GM12878 (cell line): ENCODE results near the gene TMEM217. TPM values are rescaled to one million over a fixed set of nuclear protein-coding genes. Genes with fewer than 3 reads are reported as not detected.
A peak's percentile ranks its signal among the peaks of the same experiment; 100 is the strongest.

Source experiments
- ATAC-seq: fragments of 200-7000 bp; cut with Tn5 transposase; 3 replicates; pipeline ENCODE4 v1.9.1; 2020; ENCODE audit warnings: mild to moderate bottlenecking, moderate library complexity
- BruUV-seq: library from RNA; stranded (reverse); fragments of 400-500 nt; replicated peaks from 2 replicates; lab custom pipeline; 2021; lab: Mats Ljungman, UMichigan
- CTCF ChIA-PET: fragments of 300-600 bp; sonication (Branson Sonifier 250); formaldehyde crosslinking; extraction: SDS; loops from one replicate; lab custom pipeline; 2021; ENCODE audit warnings: inconsistent platforms; lab: Yijun Ruan, JAX
- POLR2A ChIA-PET: fragments of 350-600 bp; formaldehyde crosslinking; extraction: SDS; loops from one replicate; lab custom pipeline; 2021; ENCODE audit warnings: inconsistent platforms; lab: Charles Lee
- RAD21 ChIA-PET: fragments of 300-600 bp; sonication (Branson Sonifier 250); formaldehyde crosslinking; loops from one replicate; lab custom pipeline; 2023; ENCODE audit warnings: antibody characterized with exemption; ENCODE audit not compliant: unreplicated experiment; lab: Charles Lee
- SMC1A ChIA-PET: fragments of 300-600 bp; sonication (Branson Sonifier 250); formaldehyde crosslinking; loops from one replicate; lab custom pipeline; 2023; ENCODE audit not compliant: unreplicated experiment, uncharacterized antibody; lab: Charles Lee
- DNase-seq: peaks from one replicate; pipeline ENCODE4 v3.0.0-alpha.2; 2011; ENCODE audit warnings: low read depth, low spot score
- FAIRE-seq: peaks from 3 replicates; lab custom pipeline; 2011; peaks lifted over from hg19 to GRCh38; lab: Jason Lieb, UNC
- H2AFZ ChIP-seq: 2 replicates; pipeline ENCODE4 v1.6.0; 2011; ENCODE audit warnings: low read depth, low read length, control low read depth; ENCODE audit not compliant: control insufficient read depth
- H3K27ac ChIP-seq: 2 replicates; pipeline ENCODE4 v1.5.1; 2011; ENCODE audit warnings: control low read depth; ENCODE audit not compliant: control insufficient read depth, insufficient read depth
- H3K27me3 ChIP-seq, 2 experiments: replicated peaks in 1 of 2; 2 replicates each; pipeline versions ENCODE4 v1.6.0 to v1.6.1; 2011; ENCODE audit warnings: low read length in 1 of 2; ENCODE audit not compliant: control insufficient read depth in 2 of 2, insufficient read depth in 2 of 2
- H3K36me3 ChIP-seq, 2 experiments: 2 replicates each; pipeline ENCODE4 v1.5.1; 2011; ENCODE audit warnings: low read length in 1 of 2; ENCODE audit not compliant: control insufficient read depth in 2 of 2, insufficient read depth in 2 of 2
- H3K4me1 ChIP-seq: 2 replicates; pipeline ENCODE4 v1.6.1; 2011; ENCODE audit warnings: mild to moderate bottlenecking, low read length, moderate library complexity, mixed read lengths; ENCODE audit not compliant: control insufficient read depth, insufficient read depth
- H3K4me2 ChIP-seq: 2 replicates; pipeline ENCODE4 v1.6.0; 2011; ENCODE audit warnings: control low read depth; ENCODE audit not compliant: control insufficient read depth, insufficient read depth
- H3K4me3 ChIP-seq: fragments of 200-600 bp; sonication (generic); 2 replicates; pipeline ENCODE4 v1.5.1; 2016
- H3K79me2 ChIP-seq: 2 replicates; pipeline ENCODE4 v1.6.0; 2011; ENCODE audit warnings: low read length; ENCODE audit not compliant: control insufficient read depth, insufficient read depth
- H3K9ac ChIP-seq: 2 replicates; pipeline ENCODE4 v1.8.0; 2011; ENCODE audit warnings: low read length, control low read depth, mixed read lengths; ENCODE audit not compliant: control insufficient read depth, insufficient read depth
- H3K9me3 ChIP-seq: replicated peaks from 3 replicates; pipeline ENCODE4 v1.5.1; 2011; ENCODE audit warnings: mild to moderate bottlenecking, low read length; ENCODE audit not compliant: control insufficient read depth, insufficient read depth
- H4K20me1 ChIP-seq: 2 replicates; pipeline ENCODE4 v1.6.0; 2011; ENCODE audit not compliant: control insufficient read depth, insufficient read depth
- ESRRA ChIP-seq: IDR thresholded peaks from 2 replicates; pipeline ENCODE4 v1.6.1; 2012; ENCODE audit warnings: mild to moderate bottlenecking, low read length, improper control_type of control experiment
- FOXM1 ChIP-seq: IDR thresholded peaks from 2 replicates; pipeline ENCODE4 v1.6.1; 2012; ENCODE audit warnings: low read depth, mild to moderate bottlenecking, inconsistent platforms, low read length, moderate library complexity
- RAD21 ChIP-seq: IDR thresholded peaks from 2 replicates; pipeline ENCODE4 v1.6.1; 2011; ENCODE audit warnings: mild to moderate bottlenecking, low read depth, low read length, moderate library complexity; ENCODE audit not compliant: insufficient read depth
- SMC3 ChIP-seq: IDR thresholded peaks from 2 replicates; pipeline ENCODE4 v1.6.1; 2011; ENCODE audit warnings: low read length, improper control_type of control experiment, borderline replicate concordance
- WGBS: methylation state at CpG from one replicate; pipeline ENCODE4 v1.1.6; 2016; ENCODE audit warnings: low lambda C conversion rate; ENCODE audit not compliant: insufficient replicate concordance, insufficient coverage; ENCODE audit errors: missing lambda C conversion rate; 5-methylcytosine and 5-hydroxymethylcytosine counted together
- in situ Hi-C: fragments of 300-500 bp; cut with MboI; formaldehyde crosslinking; loops from 9 replicates; pipeline ENCODE4 v1.14.3; 2018; ENCODE audit warnings: mixed read lengths
- intact Hi-C: fragments of 100-400 bp; cut with micrococcal nuclease; formaldehyde crosslinking; loops from one replicate; pipeline ENCODE4 v1.14.2; 2022; ENCODE audit not compliant: unreplicated experiment
- polyA plus RNA-seq, 11 experiments: library from polyadenylated mRNA; depleted of rRNA in 4 of 11; unstranded in 6 of 11; stranded (reverse) in 5 of 11; fragments of >200 nt; fragmentation: Nextera tagmentation in 4 of 11; fragmentation: Illumina TruSeq in 1 of 11; extraction: Ambion mirVana in 4 of 11; extraction: Trizol in 1 of 11; gene quantifications; 1 replicate in 1 of 11; 2 replicates in 10 of 11; pipeline versions ENCODE4 v1.2.1 to v1.2.3, GENCODE V29; 2011 to 2016; ENCODE audit warnings: inconsistent platforms in 2 of 11, missing spikeins in 2 of 11, low read depth in 1 of 11
- total RNA-seq, 4 experiments: library from RNA; depleted of rRNA in 3 of 4; stranded (reverse); fragments of >200 nt in 3 of 4; fragmentation: Illumina TruSeq in 1 of 4; extraction: Trizol in 1 of 4; gene quantifications; 2 replicates each; pipeline versions ENCODE4 v1.2.1 to v1.2.3, GENCODE V29; 2013 to 2021
- TF ChIP-seq, protein P1 (sequence below), 3 experiments: IDR thresholded peaks in 2 of 3; conservative IDR thresholded peaks in 1 of 3; 2 replicates each; pipeline ENCODE4 v1.5.1; 2011; ENCODE audit warnings: low read depth in 3 of 3, low read length in 3 of 3, mild to moderate bottlenecking in 3 of 3, control low read depth in 2 of 3, moderate library complexity in 2 of 3, inconsistent platforms in 1 of 3, mixed read lengths in 1 of 3; ENCODE audit not compliant: control insufficient read depth in 2 of 3, insufficient read depth in 1 of 3; ENCODE audit errors: extremely low read depth in 1 of 3

Gene TMEM217
- total and polyA plus RNA-seq, 10 of the 15 experiments (the other 5 are each of a cell fraction or from before 2014, with no cell fraction given) = 1.3 to 4.5 (median 2.3) TPM

DNA sequence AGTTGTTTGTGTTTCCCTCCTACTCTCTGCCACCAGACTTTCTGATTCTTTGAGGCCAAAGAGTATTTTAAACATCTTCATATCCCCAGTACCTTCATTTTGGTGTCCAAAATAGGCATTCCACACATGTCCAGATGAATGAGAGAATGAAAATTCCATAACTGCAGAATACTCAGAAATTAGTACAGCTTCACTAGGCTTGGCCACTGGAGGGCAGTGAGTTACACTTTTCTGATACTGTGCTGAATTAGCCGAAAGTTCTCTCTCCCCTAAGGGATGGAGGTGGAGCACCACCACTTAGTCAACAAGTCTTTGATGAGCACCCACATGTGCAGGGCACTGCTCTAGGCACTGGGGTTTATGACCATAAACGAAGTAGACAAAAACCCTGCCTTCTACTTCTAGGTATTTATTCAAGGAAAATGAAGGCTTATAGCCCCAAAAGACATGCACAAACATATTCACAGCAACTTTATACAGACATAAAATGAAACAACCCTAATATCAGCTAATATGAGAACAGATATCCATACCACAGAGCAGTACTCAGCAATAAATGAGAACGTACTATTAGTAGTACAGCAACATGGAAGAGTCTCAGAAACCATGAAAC is 46.1 kb upstream of the TMEM217 start:
- no TSS peak for BruUV-seq
- ChIA-PET CTCF (interaction anchor here (0.6 to 5.9 kb wide), 13 partner anchors 11 to 419 kb away, joined by 3 to 112 read pairs (median 4); no protein-coding TSS in a partner anchor), RAD21 (interaction anchor here (1.2 to 1.6 kb wide), 2 partner anchors 10 to 11 kb away, joined by 3 to 12 read pairs; no protein-coding TSS in a partner anchor), POLR2A (interaction anchor here (1.9 kb wide), 1 partner anchor 11 kb away, joined by 5 read pairs; no protein-coding TSS in a partner anchor), SMC1A (interaction anchor here (0.7 to 3.4 kb wide), 4 partner anchors 10 to 84 kb away, joined by 3 to 25 read pairs (median 6); no protein-coding TSS in a partner anchor)
- DNase-seq (no peak), ATAC-seq (peak; percentile 83), FAIRE-seq (no peak)
- Histone ChIP-seq H3K4me2 (no peak overlapping the region), H3K79me2 (no peaks in the 10 kb centered on the region), H4K20me1 (no peaks in the 10 kb centered on the region), H3K4me1 (peaks cover 5% of the 10 kb centered on the region), H3K36me3 (peaks cover 0 to 6% of the 10 kb centered on the region in 2 experiments; a peak in 3 of 4 replicates), H3K27ac (no peak overlapping the region), H3K27me3 (no peaks in the 10 kb centered on the region), H3K9me3 (no peaks in the 10 kb centered on the region), H2AFZ (no peak overlapping the region), H3K4me3 (no peak overlapping the region), H3K9ac (no peak overlapping the region)
- 0 out of 2 replicates have a peak, but pooled peaks have one; percentile 13 for TF ChIP-seq FOXM1
- no peak for TF ChIP-seq ESRRA
- TF ChIP-seq RAD21 = peak; percentile 54
- TF ChIP-seq, protein P1, sequence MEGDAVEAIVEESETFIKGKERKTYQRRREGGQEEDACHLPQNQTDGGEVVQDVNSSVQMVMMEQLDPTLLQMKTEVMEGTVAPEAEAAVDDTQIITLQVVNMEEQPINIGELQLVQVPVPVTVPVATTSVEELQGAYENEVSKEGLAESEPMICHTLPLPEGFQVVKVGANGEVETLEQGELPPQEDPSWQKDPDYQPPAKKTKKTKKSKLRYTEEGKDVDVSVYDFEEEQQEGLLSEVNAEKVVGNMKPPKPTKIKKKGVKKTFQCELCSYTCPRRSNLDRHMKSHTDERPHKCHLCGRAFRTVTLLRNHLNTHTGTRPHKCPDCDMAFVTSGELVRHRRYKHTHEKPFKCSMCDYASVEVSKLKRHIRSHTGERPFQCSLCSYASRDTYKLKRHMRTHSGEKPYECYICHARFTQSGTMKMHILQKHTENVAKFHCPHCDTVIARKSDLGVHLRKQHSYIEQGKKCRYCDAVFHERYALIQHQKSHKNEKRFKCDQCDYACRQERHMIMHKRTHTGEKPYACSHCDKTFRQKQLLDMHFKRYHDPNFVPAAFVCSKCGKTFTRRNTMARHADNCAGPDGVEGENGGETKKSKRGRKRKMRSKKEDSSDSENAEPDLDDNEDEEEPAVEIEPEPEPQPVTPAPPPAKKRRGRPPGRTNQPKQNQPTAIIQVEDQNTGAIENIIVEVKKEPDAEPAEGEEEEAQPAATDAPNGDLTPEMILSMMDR (IDR thresholded peaks at IDR 0.05 in 2 of 3, conservative IDR thresholded peaks at IDR 0.05 in 1 of 3; ENCODE audit: control insufficient read depth in 2 of 3, extremely low read depth in 1 of 3, insufficient read depth in 1 of 3, low read depth in 3 of 3, low read length in 3 of 3) = peak; percentile 55 to 60 (median 60); a peak in 5 of 6 replicates
- TF ChIP-seq SMC3 = peak; percentile 30; the same call in 1 of the 2 replicates
- intact Hi-C loops (no loop called here), in situ Hi-C loops (no loop called here)
- WGBS = 46% methylated on average over 3 of the region's 3 CpGs
